Heart left ventricle (tissue), 16 donors: ENCODE data around the gene UBR1. TPM values are rescaled to one million over a fixed set of nuclear protein-coding genes. Genes with fewer than 3 reads are reported as not detected.
"Not testable (repeated sequence)": the region's sequence is repeated elsewhere in the genome, so short reads cannot be mapped to it uniquely, and the experiment has no call there.

Experiments used
- ATAC-seq, 4 donors: fragments of 200-7000 bp; cut with Tn5 transposase; one replicate each; pipeline ENCODE4 v1.9.1; 2020 to 2022; ENCODE audit warnings: moderate library complexity in 4 of 4, mild to moderate bottlenecking in 3 of 4, moderate number of reproducible peaks in 1 of 4
- DNase-seq, 5 donors: peaks; one replicate each; pipeline ENCODE4 v3.0.0-alpha.2; 2020
- H3K27ac ChIP-seq, 12 donors: fragments of 200-600 bp; sonication (generic) in 4 of 12; one replicate each; pipeline versions ENCODE4 v1.5.0 to v1.8.0; 2016 to 2022; ENCODE audit warnings: mild to moderate bottlenecking in 2 of 12
- H3K27me3 ChIP-seq, 9 donors: fragments of 200-600 bp; sonication (generic) in 2 of 9; one replicate each; pipeline versions ENCODE4 v1.5.1 to v1.8.0; 2016 to 2022; ENCODE audit warnings: mild to moderate bottlenecking in 3 of 9
- H3K36me3 ChIP-seq, 9 donors: fragments of 200-600 bp; sonication (generic) in 2 of 9; one replicate each; pipeline versions ENCODE4 v1.5.0 to v1.8.0; 2018 to 2022; ENCODE audit warnings: mild to moderate bottlenecking in 2 of 9
- H3K4me1 ChIP-seq, 12 donors: fragments of 200-600 bp; sonication (generic) in 4 of 12; one replicate each; pipeline versions ENCODE4 v1.5.0 to v1.8.0; 2016 to 2022; ENCODE audit warnings: mild to moderate bottlenecking in 3 of 12
- H3K4me3 ChIP-seq, 12 donors: fragments of 200-600 bp; sonication (generic) in 4 of 12; one replicate each; pipeline versions ENCODE4 v1.5.0 to v1.8.0; 2017 to 2022; ENCODE audit warnings: mild to moderate bottlenecking in 9 of 12, moderate library complexity in 4 of 12
- H3K9me3 ChIP-seq, 12 donors: fragments of 200-600 bp; sonication (generic) in 4 of 12; one replicate each; pipeline versions ENCODE4 v1.5.0 to v1.8.0; 2016 to 2022; ENCODE audit warnings: mild to moderate bottlenecking in 1 of 12
- POLR2A ChIP-seq, 2 donors: fragments of 450-650 bp; IDR thresholded peaks; one replicate each; pipeline ENCODE4 v1.6.1; 2017; ENCODE audit warnings: antibody characterized with exemption in 2 of 2, mild to moderate bottlenecking in 2 of 2, moderate library complexity in 2 of 2
- WGBS, 4 donors: extraction: QIAGEN DNeasy Blood & Tissue Kit in 2 of 4; methylation state at CpG; one replicate each; pipeline versions ENCODE4 v1.1.5 to v1.1.7; 2013 to 2018; 5-methylcytosine and 5-hydroxymethylcytosine counted together
- intact Hi-C, 10 donors: fragments of 100-400 bp; cut with DNase I; formaldehyde crosslinking; loops; one replicate each; pipeline versions ENCODE4 v1.11.1 to v1.14.2; 2022
- polyA plus RNA-seq, 2 donors: library from polyadenylated mRNA; stranded (reverse); fragments of 200-250 nt; gene quantifications; one replicate each; pipeline ENCODE4 v1.2.3, GENCODE V29; 2013
- total RNA-seq, 9 donors: library from RNA; depleted of rRNA in 2 of 9; stranded (reverse); fragments of >200 nt in 2 of 9; fragmentation: NEBNext Ultra II Directional in 3 of 9; extraction: Animal tissue kit (Norgen Biotek cat#: 25700) in 3 of 9; gene quantifications; one replicate each; pipeline versions ENCODE4 v1.1.0 to v1.2.4, GENCODE V29; 2016 to 2023
- TF ChIP-seq, protein P1 (sequence below), 12 donors: fragments of 200-600 bp; sonication (generic) in 4 of 12; IDR thresholded peaks; one replicate each; pipeline versions ENCODE4 v1.5.0 to v1.8.0; 2018 to 2022; ENCODE audit warnings: antibody characterized with exemption in 12 of 12, mild to moderate bottlenecking in 5 of 12
- donor health status: ischemic (EF 13 %, LVEDD 7.1; RV severe dilation, severe dysfunction).
- donor health status: healthy with polysubstance abuse.
- donor health status: DM: no; HTN: yes; CAD: no.
- donor health status: DM: no; HTN: no; CAD: no.
- donor health status: ischemic (EF 25% LVEDD 6.9; RV normal size, moderate dysfunction).
- donor health status: ischemic (EF 25% LVEDD 5.7; RV mildly dilated, moderate dysfunction).
- donor health status: healthy.
- donor health status: DM: yes; HTN: yes; CAD: no.
- donor health status: ischemic (EF 35%, LVEDD 5.7; RV mildly dilated, moderate dysfunction).
- donor health status: nonischemic (EF 11% LVEDD 7.7; RV severe dilation, severe dysfunction).
- donor health status: DM: yes; HTN: yes; CAD: no.
- donor health status: PGD.
- donor health status: ischemic (EF 29% LVEDD 5.4; RV normal size, mild dysfunction).
- donor health status: nonischemic (EF 23%, LVEDD 6.1; RV moderate dilation, normal function).

Gene UBR1
- total and polyA plus RNA-seq, 11 donors: 4.9 to 38.9 (median 25.0) TPM

- no peak overlapping the region for H3K4me3 ChIP-seq
- no peaks in the 10 kb centered on the region for H3K4me1 ChIP-seq
- H3K36me3 ChIP-seq: peaks cover 0 to 100% (median 99%) of the 10 kb centered on the region in 9 donors
- H3K27ac ChIP-seq: no peak overlapping the region
- H3K27me3 ChIP-seq: no peaks in the 10 kb centered on the region
- TF ChIP-seq POLR2A (IDR thresholded peaks at IDR 0.05): no peak
- TF ChIP-seq, protein P1, sequence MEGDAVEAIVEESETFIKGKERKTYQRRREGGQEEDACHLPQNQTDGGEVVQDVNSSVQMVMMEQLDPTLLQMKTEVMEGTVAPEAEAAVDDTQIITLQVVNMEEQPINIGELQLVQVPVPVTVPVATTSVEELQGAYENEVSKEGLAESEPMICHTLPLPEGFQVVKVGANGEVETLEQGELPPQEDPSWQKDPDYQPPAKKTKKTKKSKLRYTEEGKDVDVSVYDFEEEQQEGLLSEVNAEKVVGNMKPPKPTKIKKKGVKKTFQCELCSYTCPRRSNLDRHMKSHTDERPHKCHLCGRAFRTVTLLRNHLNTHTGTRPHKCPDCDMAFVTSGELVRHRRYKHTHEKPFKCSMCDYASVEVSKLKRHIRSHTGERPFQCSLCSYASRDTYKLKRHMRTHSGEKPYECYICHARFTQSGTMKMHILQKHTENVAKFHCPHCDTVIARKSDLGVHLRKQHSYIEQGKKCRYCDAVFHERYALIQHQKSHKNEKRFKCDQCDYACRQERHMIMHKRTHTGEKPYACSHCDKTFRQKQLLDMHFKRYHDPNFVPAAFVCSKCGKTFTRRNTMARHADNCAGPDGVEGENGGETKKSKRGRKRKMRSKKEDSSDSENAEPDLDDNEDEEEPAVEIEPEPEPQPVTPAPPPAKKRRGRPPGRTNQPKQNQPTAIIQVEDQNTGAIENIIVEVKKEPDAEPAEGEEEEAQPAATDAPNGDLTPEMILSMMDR (IDR thresholded peaks at IDR 0.05): no peak
- DNase-seq (no peak), ATAC-seq (no peak)
- no peaks in the 10 kb centered on the region for H3K9me3 ChIP-seq
- intact Hi-C loops: no loop called here
These were observed 80.7 kb downstream of the UBR1 start for GRCh38 chr15:43025150-43025549.

- not testable (repeated sequence) for DNase-seq, H3K4me3 ChIP-seq, H3K27ac ChIP-seq, H3K4me1 ChIP-seq, ATAC-seq, H3K27me3 ChIP-seq, H3K9me3 ChIP-seq
- peaks cover 0 to 91% (median 72%) of the 10 kb centered on the region in 9 donors for H3K36me3 ChIP-seq
- intact Hi-C loops: loop anchor here in 1 of 10 donors (10.0 kb wide), 1 partner anchor 60 kb away; no protein-coding TSS in a partner anchor
- 94 to 99% (median 95%) methylated on average over 6 to 31 of the region's 31 CpGs for WGBS, 4 donors
These were observed 91.2 kb downstream of the UBR1 start for GRCh38 chr15:43014671-43015070.

GRCh38 chr15:43009206-43009605, 96.6 kb downstream of the UBR1 start:
- TF ChIP-seq POLR2A (IDR thresholded peaks at IDR 0.05): no peak
- TF ChIP-seq, protein P1 (IDR thresholded peaks at IDR 0.05): no peak
- H3K4me3 ChIP-seq: no peak overlapping the region
- H3K27ac ChIP-seq: no peak overlapping the region
- ATAC-seq: peak in 1 of 4 donors; percentile 48
- intact Hi-C loops: loop anchor here in 1 of 10 donors (10.0 kb wide), 1 partner anchor 56 kb away; no protein-coding TSS in a partner anchor
- H3K4me1 ChIP-seq: peaks cover 0 to 5% (median 0%) of the 10 kb centered on the region in 12 donors
- DNase-seq: no peak
- no peaks in the 10 kb centered on the region for H3K27me3 ChIP-seq
- H3K36me3 ChIP-seq: peaks cover 0 to 78% (median 69%) of the 10 kb centered on the region in 9 donors
- WGBS, 4 donors: 95 to 100% (median 98%) methylated on average over 2 to 3 of the region's 3 CpGs
- H3K9me3 ChIP-seq: no peaks in the 10 kb centered on the region

DNA sequence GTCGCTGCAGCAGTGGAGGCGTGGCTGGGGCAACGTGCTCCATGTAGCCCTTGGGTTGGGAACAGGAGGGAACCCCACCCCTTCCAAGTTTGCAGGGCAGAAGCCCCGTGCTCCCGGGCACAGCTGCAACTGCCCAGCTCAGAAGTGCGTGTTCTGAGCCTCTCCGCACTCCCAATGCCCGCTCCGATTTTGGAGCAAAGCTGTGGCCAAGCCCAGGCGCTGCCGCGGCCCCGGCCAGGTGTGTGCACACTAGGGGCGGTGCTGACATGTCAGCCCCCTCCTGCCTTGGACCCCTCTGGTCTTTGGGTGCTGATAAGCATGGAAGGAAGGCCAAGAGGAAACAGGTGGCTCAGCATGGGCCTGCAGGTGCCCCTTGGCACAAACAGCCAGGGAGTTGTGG, 97.7 kb downstream of the UBR1 start:
- ATAC-seq (no peak), DNase-seq (no peak)
- H3K9me3 ChIP-seq: no peaks in the 10 kb centered on the region
- TF ChIP-seq, protein P1 (IDR thresholded peaks at IDR 0.05): no peak
- no peak for TF ChIP-seq POLR2A (IDR thresholded peaks at IDR 0.05)
- H3K4me3 ChIP-seq: no peak overlapping the region
- no peaks in the 10 kb centered on the region for H3K27me3 ChIP-seq
- intact Hi-C loops: loop anchor here in 1 of 10 donors (10.0 kb wide), 1 partner anchor 57 kb away; no protein-coding TSS in a partner anchor
- no peak overlapping the region for H3K27ac ChIP-seq
- H3K4me1 ChIP-seq: peaks cover 0 to 5% (median 0%) of the 10 kb centered on the region in 12 donors
- WGBS, 4 donors: 92 to 96% (median 94%) methylated on average over 14 of the region's 14 CpGs
- H3K36me3 ChIP-seq: peaks cover 0 to 82% (median 71%) of the 10 kb centered on the region in 9 donors

- H3K4me3 ChIP-seq: no peak overlapping the region
- H3K27me3 ChIP-seq: no peaks in the 10 kb centered on the region
- peaks cover 0 to 82% (median 71%) of the 10 kb centered on the region in 9 donors for H3K36me3 ChIP-seq
- WGBS, 4 donors: 85 to 94% (median 92%) methylated on average over 1 of the region's 1 CpG
- DNase-seq (no peak), ATAC-seq (no peak)
- TF ChIP-seq, protein P1 (IDR thresholded peaks at IDR 0.05): no peak
- TF ChIP-seq POLR2A (IDR thresholded peaks at IDR 0.05): no peak
- peaks cover 0 to 5% (median 0%) of the 10 kb centered on the region in 12 donors for H3K4me1 ChIP-seq
- no peak overlapping the region for H3K27ac ChIP-seq
- H3K9me3 ChIP-seq: no peaks in the 10 kb centered on the region
- intact Hi-C loops: loop anchor here in 1 of 10 donors (10.0 kb wide), 1 partner anchor 57 kb away; no protein-coding TSS in a partner anchor
These were observed 98.3 kb downstream of the UBR1 start for GRCh38 chr15:43007551-43007950.
